Measurements from ENCODE around the gene SFXN2.

SFXN2 gene

GRCh38 chr10:102779680-102780526 lies 65.5 kb downstream of the SFXN2 start:
- DNase-seq: no peak

- no peak for DNase-seq
Measured at GRCh38 chr10:102780527-102780808, 66.0 kb downstream of the SFXN2 start.

GRCh38 chr10:102781090-102781920 lies 66.9 kb downstream of the SFXN2 start:
- DNase-seq: no peak

- no peak for DNase-seq
Measured at GRCh38 chr10:102781921-102782557, 67.6 kb downstream of the SFXN2 start.

GRCh38 chr10:102782673-102783551 lies 68.5 kb downstream of the SFXN2 start:
- no peak for DNase-seq

GRCh38 chr10:102783568-102783967 lies 69.1 kb downstream of the SFXN2 start:
- DNase-seq: no peak

- DNase-seq: no peak
Measured at GRCh38 chr10:102785818-102786217, 71.4 kb downstream of the SFXN2 start.

- no peak for DNase-seq
Measured at GRCh38 chr10:102791754-102792395, 77.4 kb downstream of the SFXN2 start.
